ENCODE data around the gene CNMD.
"Not testable (repeated sequence)": the region's sequence is repeated elsewhere in the genome, so short reads cannot be mapped to it uniquely, and the experiment has no call there.

Gene CNMD

DNA sequence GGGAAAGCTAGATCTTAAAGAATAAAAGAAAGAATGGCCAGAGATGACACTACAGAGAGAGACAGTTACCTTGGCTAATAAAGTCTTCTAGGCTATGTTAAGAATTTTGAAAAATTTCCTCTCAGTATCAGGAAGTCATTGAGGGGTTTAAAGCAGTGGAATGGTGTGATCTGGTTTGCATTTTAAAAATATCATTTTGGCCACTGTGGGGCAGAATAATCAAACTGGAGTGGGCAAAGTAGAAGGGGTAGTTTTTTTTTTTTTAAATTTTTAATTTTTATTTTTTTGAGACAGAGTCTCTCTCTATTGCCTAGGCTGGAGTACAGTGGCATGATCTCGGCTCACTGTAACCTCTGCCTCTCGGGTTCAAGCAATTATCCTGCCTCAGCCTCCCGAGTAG is 4.4 kb upstream of the CNMD start:
- no peak for DNase-seq

DNA sequence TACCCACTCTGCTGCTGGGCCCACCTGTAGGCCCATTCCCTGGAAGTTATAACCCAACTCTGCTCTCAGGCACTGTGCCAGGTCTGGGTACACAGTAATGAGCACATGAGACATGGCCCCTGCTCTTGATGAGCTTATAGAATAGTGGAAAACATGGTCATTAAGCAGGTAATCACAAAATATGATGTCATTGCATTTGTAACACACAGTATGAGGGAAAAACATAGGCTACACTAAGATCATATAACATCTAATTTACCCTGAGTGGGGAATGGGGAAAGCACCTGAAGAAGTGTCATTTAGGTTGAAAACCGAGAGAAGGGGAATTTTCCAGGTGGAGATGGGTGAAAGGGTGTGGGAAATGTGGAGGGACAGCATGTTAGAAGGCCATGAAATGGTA is 3.9 kb upstream of the CNMD start:
- no peak for DNase-seq

DNA sequence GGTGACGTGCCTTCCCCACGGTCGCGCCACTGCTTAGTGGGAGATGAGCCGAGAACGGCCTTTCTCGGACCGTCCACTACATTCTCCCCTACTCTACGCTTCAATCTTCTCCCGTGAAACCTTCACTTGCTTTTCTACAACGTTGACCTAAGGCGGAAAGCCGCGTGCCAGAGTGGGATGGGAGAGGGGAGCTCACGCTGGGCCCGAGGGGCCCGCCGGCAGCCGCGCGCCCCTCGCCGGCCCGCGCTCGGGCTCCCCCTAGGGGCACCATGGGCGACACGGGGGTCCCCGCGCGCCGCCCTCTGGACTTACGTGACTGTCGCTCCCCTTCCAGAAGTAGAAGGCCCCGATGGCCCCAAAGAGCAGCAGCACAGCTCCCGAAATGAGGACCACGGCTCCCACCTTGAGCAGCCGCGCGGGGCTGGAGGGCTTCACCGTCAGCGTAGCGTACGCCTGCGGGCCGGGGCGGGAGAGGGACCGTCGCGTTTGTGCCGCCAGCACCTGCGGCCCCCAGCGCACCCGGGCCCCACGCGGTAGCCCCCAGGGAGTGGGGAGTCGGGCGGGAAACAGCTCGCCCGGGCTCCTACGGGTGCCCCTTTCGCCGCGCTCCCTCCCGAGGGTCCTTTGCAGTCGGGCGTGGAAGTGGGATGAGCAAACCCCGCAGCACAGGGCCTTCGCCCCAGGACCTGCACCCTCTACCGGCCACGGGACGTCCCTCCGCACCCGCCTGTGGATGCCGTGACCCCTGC is 727 bp downstream of the CNMD start:
- peak; percentile 11 for DNase-seq

DNA sequence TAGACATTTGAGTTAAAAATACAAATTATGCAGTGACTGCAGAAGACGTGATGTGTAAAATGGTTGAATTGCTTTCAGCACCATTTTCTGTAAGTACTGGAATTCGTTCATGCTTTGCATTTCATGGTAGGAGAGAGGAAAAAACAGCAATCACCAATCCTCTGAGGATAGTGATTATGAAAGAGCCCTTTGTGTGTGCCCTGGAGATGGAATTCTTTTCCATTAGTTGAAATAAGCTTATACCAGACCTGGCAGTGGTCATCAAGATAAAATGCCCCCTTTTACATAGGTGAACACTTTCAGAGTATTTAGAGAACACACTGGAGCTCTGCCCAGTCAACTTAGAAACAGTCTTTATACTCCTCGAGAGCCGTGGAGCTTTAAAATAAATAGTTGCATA is 1.7 kb downstream of the CNMD start:
- DNase-seq: no peak

DNA sequence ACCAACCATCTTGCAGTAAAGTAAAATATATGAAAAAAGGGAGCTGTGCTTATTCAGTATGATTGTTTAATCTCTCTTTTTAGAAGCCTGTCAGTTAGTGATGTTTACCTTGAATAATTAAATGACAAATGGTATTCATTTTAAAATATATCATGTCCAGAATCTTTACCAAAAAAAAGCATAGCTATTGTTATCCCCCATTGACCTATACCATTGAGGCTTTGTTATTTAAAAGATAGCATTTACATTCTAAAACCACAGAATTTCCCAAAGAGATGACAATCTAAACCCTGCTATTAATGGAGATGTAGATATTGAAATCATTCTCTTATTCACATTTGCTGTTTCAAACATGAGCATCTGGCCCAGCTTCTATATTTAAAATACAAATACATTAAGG is 2.2 kb downstream of the CNMD start:
- no peak for DNase-seq

DNA sequence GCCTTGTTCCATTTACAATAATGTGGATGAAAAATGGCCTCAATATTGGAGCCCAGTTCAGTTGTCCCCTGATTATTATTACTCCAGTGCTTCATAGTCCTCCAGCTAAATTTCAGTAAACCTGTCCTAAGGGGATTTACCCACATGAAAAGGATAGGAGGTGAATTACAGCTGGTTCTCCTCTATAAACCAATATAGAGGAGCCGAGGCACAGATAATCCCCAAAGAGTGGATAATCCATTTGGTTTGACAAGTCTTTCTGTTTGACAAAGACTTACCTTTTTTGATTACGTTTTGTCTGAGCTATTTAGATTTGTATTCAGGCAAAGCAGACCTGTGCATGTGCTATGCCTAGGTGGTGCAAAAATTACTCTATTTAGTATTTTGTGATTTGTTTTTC is 2.7 kb downstream of the CNMD start:
- no peak for DNase-seq

DNA sequence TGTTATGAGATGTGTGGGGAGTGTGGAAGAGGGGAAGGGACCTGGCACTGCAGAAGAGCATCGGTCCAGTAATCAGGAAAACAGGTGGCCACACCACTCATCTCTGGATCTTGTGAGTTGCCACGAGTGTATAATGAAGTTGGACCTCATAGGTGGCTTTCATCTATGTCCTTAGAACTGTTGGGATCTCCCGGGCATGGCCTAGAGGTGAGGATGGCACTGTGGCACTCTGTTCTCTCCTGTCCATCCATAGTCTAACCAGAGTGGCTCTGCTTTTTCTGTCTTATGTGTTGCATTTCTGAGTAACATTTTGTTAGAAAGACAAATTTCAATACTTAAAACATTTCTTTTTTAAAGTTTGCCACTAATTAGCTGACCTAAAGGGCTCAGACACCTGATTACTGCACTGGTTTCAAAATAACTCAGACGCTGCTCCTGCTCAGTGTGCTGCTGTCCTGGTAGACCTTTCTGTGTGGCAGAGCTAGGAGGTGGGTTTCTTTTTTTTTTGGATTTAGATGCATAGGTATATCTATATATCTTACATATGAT is 5.5 kb downstream of the CNMD start:
- no peak for DNase-seq

DNA sequence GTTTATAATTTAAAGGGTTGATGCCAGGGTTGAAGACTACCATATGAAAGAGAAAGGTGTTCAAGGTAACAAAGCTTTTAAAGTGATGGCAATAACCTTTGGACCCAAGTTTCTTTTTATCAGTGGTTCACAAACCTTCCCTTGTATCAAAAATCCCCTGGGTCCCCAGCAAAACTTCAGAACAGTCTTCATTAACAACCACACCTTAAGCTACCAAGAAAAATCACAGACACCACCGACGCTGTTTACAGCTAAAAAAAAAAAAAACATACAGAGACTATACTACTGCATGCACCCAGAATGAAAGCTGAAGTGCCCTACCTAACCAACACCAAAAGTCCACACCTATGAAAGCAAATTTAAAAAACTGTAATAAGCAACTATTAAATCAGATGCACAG is 13.4 kb downstream of the CNMD start:
- DNase-seq: no peak

DNA sequence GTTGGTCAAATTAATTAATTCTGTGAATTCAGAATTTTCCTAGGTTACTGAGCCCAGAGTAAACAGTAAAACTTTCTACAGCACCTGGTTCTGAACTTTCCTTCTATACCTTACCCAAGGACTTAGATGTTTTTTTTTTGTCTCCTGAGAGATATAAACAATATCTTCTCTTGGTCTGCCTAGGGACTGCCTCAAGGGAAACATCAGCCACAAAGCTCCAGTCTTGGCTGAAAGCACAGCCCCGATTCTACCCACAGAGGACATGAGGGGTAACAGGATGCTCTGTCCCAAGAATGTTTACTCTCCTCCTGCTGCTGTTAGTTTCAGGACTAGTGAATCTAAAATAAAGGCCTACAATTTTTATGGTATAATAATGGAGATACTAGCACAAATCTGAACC is 14.3 kb downstream of the CNMD start:
- no peak for DNase-seq

DNA sequence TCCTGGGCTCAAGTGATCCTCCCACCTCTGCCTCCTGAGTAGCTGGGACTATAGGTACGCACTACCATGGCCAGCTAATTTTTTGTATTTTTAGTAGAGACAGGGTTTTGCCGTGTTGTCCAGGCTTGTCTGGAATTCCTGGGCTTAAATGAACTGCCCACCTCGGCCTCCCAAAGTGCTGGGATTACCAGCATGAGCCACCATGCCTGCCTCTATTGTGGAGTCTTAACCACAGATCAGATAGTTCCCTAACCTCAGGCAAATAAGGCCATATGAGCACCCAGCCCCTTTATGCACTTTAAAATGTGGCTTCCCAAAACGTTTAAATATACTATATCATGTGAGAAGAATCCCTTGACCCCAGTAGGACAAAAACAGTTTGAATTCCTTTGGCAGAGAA is 16.4 kb downstream of the CNMD start:
- no peak for DNase-seq

DNA sequence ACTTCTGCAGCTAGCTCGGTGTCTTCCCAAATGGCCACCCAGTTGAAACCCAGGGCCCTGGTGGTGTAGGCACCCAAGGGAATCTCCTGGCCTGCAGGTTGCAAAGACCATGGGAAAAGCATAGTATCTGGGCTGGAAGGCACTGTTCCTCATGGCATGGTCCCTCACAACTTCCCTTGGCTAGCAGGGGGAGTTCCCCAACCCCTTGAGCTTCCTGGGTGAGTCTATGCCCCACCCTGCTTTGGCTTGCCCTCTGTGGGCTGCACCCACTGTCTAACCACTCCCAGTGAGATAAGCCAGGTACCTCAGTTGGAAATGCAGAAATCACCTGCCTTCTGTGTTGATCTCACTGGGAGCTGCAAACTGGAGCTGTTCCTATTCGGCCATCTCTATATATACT is 18.3 kb downstream of the CNMD start:
- DNase-seq: not testable (repeated sequence)

DNA sequence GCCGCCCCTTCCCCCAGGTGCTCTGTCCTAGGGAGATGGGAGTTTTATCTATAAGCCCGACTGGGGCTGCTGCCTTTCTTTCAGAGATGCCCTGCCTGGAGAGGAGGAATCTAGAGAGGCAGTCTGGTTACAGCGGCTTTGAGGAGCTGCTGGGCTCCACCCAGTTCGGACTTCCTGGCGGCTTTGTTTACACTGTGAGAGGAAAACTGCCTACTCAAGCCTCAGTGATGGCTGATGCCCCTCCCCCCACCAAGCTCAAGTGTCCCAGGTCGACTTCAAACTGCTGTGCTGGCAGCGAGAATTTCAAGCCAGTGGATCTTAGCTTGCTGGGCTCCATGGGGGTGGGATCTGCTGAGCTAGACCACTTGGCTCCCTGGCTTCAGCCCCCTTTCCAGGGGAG is 18.7 kb downstream of the CNMD start:
- DNase-seq: not testable (repeated sequence)

DNA sequence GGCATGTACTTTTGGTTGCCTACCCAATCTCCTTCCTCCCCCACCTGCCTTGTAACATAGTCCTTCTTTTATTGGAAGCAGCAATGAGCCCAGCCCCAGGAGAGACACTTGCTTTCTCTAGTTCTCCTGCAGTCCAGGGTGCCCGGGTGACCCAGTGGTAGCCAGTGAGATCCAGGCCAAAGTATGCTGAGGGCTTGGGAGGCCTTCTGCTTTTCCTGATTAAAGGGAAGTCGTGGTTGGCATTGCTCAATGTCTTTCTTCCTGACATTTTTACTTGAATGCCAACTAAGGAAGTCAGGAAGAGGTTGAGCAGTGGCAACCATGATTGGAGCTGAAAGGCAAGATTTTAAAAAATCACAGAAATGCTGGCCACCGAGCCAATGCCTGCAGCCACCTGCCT is 25.7 kb downstream of the CNMD start:
- no peak for DNase-seq

DNA sequence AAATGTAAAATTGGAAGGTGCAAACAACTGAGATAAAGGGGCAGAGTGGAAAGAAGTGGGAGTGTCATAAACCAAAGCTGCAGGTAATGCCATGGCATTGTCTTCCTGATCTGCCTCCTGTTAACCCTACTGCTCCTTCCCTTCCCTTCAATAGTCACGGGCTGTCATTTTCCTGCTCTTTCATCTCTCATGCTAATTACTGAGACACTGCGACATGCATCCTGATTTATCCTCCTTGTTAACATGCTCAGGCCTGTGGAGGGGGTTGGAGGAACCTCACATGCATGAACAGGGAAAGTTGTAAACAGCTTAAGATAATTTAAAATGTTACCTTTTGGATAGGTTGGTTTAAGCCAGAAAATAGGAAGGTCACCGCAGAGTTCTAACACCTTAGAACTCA is 27.2 kb downstream of the CNMD start:
- DNase-seq: no peak

DNA sequence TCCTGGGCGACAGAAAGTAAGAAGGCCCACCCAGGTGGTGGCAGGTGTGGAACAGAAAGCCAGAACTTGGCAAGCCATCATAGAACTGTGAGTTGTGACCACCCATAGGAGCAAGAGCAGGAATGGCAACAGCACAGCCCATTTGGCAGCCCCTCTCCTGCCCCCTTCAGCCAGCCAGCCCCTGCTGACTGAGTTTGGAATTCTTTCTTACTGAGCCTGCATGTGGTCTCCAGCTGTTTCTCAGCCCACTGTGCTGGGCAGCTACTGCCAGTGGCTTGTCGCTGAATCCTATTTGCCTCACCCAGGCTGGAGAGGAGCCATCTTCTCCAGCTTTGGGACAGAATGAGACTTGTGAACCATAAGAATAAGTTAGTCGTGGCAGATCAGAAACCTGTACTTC is 28.3 kb downstream of the CNMD start:
- DNase-seq: no peak

DNA sequence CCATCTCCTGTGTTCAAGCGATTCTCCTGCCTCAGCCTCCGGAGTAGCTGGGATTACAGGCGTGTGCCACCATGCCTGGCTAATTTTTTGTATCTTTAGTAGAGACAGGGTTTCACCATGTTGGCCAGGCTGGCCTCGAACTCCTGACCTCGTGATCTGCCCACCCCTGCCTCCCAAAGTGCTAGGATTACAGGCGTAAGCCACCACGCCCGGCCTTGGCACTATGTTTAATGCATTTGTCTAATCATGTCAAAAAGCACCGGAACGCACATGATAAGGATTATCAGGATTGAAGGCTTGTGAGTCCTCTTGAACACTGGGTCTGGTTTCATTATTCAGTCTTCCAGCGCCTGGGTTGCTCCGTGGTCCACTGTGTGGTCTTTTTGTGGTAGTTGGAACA is 31.4 kb downstream of the CNMD start:
- DNase-seq: not testable (repeated sequence)

DNA sequence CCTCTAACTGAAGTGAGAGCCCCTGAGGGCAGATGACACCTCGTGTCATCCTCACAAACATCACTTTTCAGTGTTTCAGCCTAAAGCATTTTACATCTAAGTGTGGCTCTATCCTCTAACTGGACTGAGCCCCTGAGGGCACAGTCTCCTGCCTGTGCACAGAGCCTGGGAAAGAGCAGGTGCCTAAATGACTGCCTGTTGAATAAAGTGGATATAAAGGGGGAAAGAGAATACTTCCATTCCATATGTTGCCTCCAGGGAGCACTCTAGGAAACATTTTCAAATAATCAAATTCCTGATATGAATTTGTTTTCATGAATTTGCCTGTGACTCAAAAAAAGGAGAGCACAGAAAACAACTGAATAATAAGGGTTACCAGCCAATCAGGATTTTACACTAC is 32.2 kb downstream of the CNMD start:
- DNase-seq: no peak

DNA sequence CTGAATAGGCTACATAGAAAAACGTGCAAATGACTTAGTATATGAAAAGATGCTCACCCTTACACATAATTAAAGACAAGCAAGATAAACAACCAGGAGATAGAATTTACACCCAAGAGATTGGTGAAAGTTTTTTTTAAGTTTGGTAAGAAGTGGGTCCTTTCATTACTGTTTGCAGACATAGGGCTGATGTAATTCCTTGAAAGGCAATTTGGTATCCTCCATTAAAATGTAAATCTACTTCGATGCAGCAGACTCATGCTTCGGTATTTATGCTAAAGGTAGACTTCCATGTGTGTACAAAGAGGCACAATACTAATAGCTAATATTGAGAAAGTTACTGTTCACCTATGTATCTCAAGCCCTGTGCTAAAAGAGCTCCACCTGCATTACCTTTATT is 33.5 kb downstream of the CNMD start:
- DNase-seq: no peak

DNA sequence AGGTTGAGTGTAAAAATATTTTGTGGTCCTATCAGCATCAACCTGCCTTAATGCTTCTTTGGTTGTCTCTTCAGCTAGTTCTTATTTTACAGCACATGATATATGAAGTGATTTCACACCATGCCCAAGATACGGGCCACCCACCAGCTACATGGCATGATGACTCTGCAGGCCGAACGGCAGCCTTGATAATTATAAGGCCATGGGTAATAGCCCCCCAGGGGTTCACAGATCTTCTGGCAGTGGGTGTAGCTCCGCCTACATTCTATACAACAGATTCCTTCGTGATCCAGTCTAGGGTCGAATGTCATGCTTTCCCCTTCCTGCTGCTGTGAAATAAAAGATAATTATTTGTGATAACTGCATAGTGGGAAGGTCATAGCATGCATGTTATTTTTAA is 36.1 kb downstream of the CNMD start:
- no peak for DNase-seq

DNA sequence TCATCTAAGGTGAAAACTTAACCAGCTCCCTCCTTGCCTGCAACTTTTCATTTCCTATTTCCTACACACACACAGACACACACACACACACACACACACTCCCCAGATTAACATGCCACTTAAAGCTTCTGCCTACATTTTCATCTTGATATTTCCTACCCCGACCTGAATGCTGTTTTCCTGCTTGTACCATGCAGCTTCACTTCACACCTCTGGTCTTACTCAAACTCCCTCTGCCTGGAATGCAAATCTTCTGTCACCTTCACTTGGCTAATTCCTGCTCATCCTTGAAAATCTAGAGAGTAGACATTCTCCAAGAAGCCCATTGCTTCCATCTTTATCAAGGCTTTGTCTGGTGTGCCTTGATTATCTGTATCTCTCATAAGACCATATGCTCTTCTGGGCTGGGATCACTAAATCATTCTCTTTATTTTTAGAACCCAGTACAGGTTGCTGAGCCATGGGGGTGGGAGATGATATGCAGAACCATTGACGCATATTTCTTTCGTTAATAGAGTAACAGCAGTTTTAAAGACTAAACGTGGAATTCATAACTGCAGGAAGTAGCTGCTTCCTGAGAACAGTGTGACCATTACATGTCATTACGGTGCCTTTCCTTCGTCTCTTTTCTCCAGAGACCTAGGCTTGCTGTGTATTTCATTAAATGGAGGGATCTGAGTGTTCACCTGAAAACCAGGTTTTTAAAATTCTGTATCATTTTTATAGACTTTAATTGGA is 37.7 kb downstream of the CNMD start:
- no peak for DNase-seq

DNA sequence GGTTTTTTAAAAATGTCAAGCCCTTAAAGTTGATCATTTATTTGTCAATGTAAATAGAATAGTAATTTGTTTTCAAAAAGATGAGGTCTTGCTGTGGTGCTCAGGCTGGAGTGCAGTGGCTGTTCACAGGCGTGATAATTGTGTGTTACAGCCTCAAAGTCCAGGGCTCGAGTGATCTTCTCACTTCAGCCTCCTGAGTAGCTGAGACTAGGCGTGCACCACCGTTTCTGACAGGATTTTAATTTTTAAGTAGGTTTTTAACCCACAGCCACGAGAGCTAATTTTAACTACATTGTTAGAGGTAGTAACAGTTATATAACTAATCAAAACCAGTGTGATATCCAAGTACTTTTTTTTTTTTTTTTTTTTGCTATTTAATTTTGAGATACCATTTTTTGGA is 43.1 kb downstream of the CNMD start:
- no peak for DNase-seq

DNA sequence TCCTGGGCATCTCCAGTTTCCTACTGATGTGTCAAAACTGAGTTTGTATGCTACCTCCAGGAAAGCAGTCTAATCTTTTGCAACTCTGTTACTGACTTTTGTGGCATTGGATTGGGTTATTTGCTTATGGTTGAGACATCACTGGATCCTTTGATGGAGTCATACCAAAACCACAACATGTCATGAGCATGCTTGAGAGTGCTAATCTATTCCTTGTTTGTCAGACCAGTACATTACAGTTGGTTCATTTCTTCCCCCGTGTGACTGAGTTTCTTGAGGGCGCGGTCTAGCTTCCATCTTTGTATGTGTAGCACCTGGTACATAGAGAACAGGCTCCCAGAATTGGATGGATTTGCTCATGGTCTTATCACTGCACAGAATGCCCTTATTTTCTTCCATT is 43.8 kb downstream of the CNMD start:
- DNase-seq: no peak

DNA sequence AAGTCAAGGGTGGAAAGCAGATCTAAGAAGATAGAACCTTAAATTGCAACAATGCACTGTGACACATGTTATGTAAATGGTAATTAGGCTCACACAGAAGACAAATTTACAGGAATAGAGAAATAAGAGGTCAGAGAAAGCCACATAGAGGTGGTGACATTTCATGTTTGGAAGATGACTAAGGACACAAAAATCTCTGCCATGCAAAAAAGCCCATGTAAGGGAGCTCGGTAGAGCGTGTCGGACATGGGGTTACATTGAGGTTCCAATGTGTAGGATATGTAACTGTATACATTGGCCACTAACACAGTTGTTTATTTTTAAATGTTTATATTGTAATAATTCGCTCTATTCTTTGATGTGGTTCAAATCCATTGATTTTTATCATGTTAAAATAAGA is 53.2 kb downstream of the CNMD start:
- no peak for DNase-seq

DNA sequence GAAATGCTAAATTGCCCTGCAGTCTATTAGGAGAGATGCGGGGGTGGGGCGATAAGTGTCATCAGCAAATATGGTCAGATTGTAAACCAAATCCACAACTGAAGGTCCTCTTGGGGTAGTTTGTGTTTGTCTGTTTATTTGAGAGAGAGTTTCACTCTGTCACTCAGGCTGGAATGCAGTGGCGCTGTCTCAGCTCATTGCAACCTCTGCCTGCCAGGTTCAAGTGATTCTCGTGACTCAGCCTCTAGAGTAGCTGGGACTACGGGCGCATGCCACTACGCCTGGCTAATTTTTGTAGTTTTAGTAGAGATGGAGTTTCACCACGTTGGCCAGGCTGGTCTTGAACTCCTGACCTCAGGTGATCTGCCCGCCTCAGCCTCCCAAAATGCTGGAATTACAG is 53.8 kb downstream of the CNMD start:
- not testable (repeated sequence) for DNase-seq

DNA sequence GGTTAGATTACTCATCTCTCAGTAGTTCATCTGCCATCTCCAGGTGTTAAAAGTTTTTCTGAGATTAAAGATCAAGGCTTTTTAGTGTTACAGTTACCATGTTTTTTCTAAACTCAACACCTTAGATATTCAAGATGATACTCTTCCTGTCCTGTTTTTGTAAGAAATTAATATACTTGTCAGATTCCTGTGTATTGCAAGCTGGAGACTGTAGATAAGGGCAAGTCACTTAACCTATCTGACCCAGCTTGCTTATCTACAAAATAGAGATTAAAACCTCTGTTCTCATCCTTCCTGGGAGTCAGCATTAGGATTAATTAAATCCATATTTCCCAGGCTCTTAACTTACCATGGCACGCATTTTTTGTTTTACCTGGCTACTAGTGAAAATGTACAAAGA is 61.8 kb downstream of the CNMD start:
- no peak for DNase-seq
